H1 (cell line): Measurements from ENCODE around the gene MFGE8.

Experiments
- BACH1 ChIP-seq: IDR thresholded peaks from 2 replicates; pipeline ENCODE4 v1.6.1; 2012; ENCODE audit warnings: low read length, improper control_type of control experiment
- CHD2 ChIP-seq: IDR thresholded peaks from 2 replicates; pipeline ENCODE4 v1.6.1; 2012; ENCODE audit warnings: low read length, improper control_type of control experiment
- EP300 ChIP-seq, 2 experiments: IDR thresholded peaks; 1 replicate in 1 of 2; 2 replicates in 1 of 2; pipeline ENCODE4 v1.6.1; 2011 to 2012; ENCODE audit warnings: low read depth in 2 of 2, low read length in 2 of 2, mild to moderate bottlenecking in 2 of 2, borderline replicate concordance in 1 of 2, inconsistent platforms in 1 of 2, moderate library complexity in 1 of 2
- EZH2 ChIP-seq: fragments of 200-600 bp; sonication (generic); IDR thresholded peaks from 2 replicates; pipeline ENCODE4 v1.7.1; 2012; ENCODE audit warnings: low read depth, mild to moderate bottlenecking, moderate library complexity, low read length, inconsistent platforms; ENCODE audit not compliant: severe bottlenecking
- HDAC2 ChIP-seq, 2 experiments: fragments of 300-600 bp in 1 of 2; sonication (generic) in 1 of 2; IDR thresholded peaks; 2 replicates each; pipeline ENCODE4 v1.6.1; 2011 to 2012; ENCODE audit warnings: low read depth in 2 of 2, low read length in 2 of 2, mild to moderate bottlenecking in 2 of 2, moderate library complexity in 2 of 2, borderline replicate concordance in 1 of 2, inconsistent platforms in 1 of 2
- KDM5A ChIP-seq: fragments of 200-600 bp; IDR thresholded peaks from 2 replicates; pipeline ENCODE4 v1.7.1; 2012; ENCODE audit warnings: mild to moderate bottlenecking, low read length, inconsistent platforms, mixed read lengths
- POLR2A ChIP-seq, 2 experiments: IDR thresholded peaks; 1 replicate in 1 of 2; 2 replicates in 1 of 2; pipeline ENCODE4 v1.6.1; 2011; ENCODE audit warnings: low read depth in 2 of 2, low read length in 2 of 2, mild to moderate bottlenecking in 2 of 2; ENCODE audit errors: control extremely low read depth in 1 of 2
- YY1 ChIP-seq: IDR thresholded peaks from 2 replicates; pipeline ENCODE4 v1.6.1; 2011; ENCODE audit warnings: low read depth, mild to moderate bottlenecking, low read length
- TF ChIP-seq, protein P1 (sequence below), 3 experiments: IDR thresholded peaks; 1 replicate in 2 of 3; 2 replicates in 1 of 3; pipeline versions ENCODE4 v1.5.1 to v1.6.1; 2011; ENCODE audit warnings: low read length in 3 of 3, mild to moderate bottlenecking in 3 of 3, inconsistent platforms in 2 of 3, low read depth in 1 of 3, moderate library complexity in 1 of 3; ENCODE audit not compliant: insufficient read depth in 1 of 3; ENCODE audit errors: control extremely low read depth in 1 of 3

DNA sequence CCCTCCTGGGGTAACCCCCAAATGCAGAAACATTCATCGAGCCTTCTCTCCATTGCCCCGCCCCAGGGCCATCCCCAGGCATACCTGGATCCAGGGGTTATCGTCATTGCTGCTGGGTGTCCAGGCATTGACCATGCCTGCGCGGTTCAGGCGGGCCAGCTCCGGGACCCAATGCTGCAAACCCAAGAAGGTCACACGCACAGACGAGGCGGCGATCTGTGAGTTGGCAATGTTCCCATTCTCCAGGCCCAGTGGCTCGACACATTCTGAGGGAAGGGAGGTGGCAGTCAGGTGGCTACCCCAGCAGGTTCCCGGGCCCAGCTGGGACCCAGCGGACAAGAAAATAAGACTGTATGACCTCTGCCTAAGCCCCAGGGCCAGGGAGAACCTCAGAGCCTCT, 6.1 kb downstream of the MFGE8 start:
- TF ChIP-seq YY1 (no peak), HDAC2 (IDR thresholded peaks at IDR 0.05; ENCODE audit: borderline replicate concordance in 1 of 2, low read depth in 2 of 2, low read length in 2 of 2) (no peak), BACH1 (no peak), CHD2 (no peak), POLR2A (IDR thresholded peaks at IDR 0.05; ENCODE audit: control extremely low read depth in 1 of 2, low read depth in 2 of 2, low read length in 2 of 2) (no peak), EZH2 (no peak), KDM5A (no peak), EP300 (IDR thresholded peaks at IDR 0.05; ENCODE audit: borderline replicate concordance in 1 of 2, low read depth in 2 of 2, low read length in 2 of 2) (no peak)
- TF ChIP-seq, protein P1, sequence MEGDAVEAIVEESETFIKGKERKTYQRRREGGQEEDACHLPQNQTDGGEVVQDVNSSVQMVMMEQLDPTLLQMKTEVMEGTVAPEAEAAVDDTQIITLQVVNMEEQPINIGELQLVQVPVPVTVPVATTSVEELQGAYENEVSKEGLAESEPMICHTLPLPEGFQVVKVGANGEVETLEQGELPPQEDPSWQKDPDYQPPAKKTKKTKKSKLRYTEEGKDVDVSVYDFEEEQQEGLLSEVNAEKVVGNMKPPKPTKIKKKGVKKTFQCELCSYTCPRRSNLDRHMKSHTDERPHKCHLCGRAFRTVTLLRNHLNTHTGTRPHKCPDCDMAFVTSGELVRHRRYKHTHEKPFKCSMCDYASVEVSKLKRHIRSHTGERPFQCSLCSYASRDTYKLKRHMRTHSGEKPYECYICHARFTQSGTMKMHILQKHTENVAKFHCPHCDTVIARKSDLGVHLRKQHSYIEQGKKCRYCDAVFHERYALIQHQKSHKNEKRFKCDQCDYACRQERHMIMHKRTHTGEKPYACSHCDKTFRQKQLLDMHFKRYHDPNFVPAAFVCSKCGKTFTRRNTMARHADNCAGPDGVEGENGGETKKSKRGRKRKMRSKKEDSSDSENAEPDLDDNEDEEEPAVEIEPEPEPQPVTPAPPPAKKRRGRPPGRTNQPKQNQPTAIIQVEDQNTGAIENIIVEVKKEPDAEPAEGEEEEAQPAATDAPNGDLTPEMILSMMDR (IDR thresholded peaks at IDR 0.05; ENCODE audit: control extremely low read depth in 1 of 3, insufficient read depth in 1 of 3, low read depth in 1 of 3, low read length in 3 of 3): no peak
